HCT116 (cell line): ENCODE measurements around the gene SLC38A3.

Experiments used
- CTCF ChIP-seq, 3 experiments: fragments of 200-600 bp in 1 of 3; sonication (generic) in 1 of 3; IDR thresholded peaks in 2 of 3; conservative IDR thresholded peaks in 1 of 3; 2 replicates each; pipeline ENCODE4 v1.5.1; 2012 to 2017; ENCODE audit warnings: low read depth in 2 of 3, low read length in 2 of 3, antibody characterized with exemption in 1 of 3, borderline replicate concordance in 1 of 3, control low read depth in 1 of 3, mild to moderate bottlenecking in 1 of 3, mixed read lengths in 1 of 3, mixed run types in 1 of 3, moderate library complexity in 1 of 3; ENCODE audit not compliant: insufficient read depth in 1 of 3
- EZH2phosphoT487 ChIP-seq: fragments of 200-600 bp; IDR thresholded peaks from 2 replicates; pipeline ENCODE4 v1.6.1; 2018; ENCODE audit warnings: antibody characterized with exemption, borderline replicate concordance
- TCF7L2 ChIP-seq: IDR thresholded peaks from 2 replicates; pipeline ENCODE4 v1.7.0; 2011; ENCODE audit warnings: borderline replicate concordance, inconsistent platforms; ENCODE audit not compliant: insufficient read depth, insufficient read length; ENCODE audit errors: extremely low read depth

- TF ChIP-seq CTCF (IDR thresholded peaks at IDR 0.05 in 2 of 3, conservative IDR thresholded peaks at IDR 0.05 in 1 of 3; ENCODE audit: borderline replicate concordance in 1 of 3, insufficient read depth in 1 of 3, low read depth in 2 of 3, low read length in 2 of 3) (no peak), EZH2phosphoT487 (no peak), TCF7L2 (no peak)
Observed at GRCh38 chr3:50250514-50250913, 45.4 kb downstream of the SLC38A3 start.
